OCI-LY7 (cell line): ENCODE results near the gene RNASE2.

Experiments used
- CTCF ChIP-seq: fragments of 200-600 bp; sonication (generic); conservative IDR thresholded peaks from 2 replicates; pipeline ENCODE4 v1.5.1; 2014; ENCODE audit warnings: mild to moderate bottlenecking, antibody characterized with exemption, low read length, moderate library complexity, mixed read lengths
- EZH2phosphoT487 ChIP-seq: fragments of 200-600 bp; sonication (generic); IDR thresholded peaks from 2 replicates; pipeline ENCODE4 v1.6.1; 2018; ENCODE audit warnings: low read depth, borderline replicate concordance, mild to moderate bottlenecking, mixed run types, antibody characterized with exemption, low read length, moderate library complexity, mixed read lengths

- no peak for TF ChIP-seq EZH2phosphoT487
- peak; percentile 91 for TF ChIP-seq CTCF
Measured at GRCh38 chr14:20970983-20971704, 15.9 kb downstream of the RNASE2 start.
